ENCODE results near the gene KRTAP12-4. TPM values are rescaled to one million over a fixed set of nuclear protein-coding genes. Genes with fewer than 3 reads are reported as not detected.
"Not testable (repeated sequence)": the region's sequence is repeated elsewhere in the genome, so short reads cannot be mapped to it uniquely, and the experiment has no call there.

KRTAP12-4 gene
- total RNA-seq, 1 donor from 2014 or later, result not detected

DNA sequence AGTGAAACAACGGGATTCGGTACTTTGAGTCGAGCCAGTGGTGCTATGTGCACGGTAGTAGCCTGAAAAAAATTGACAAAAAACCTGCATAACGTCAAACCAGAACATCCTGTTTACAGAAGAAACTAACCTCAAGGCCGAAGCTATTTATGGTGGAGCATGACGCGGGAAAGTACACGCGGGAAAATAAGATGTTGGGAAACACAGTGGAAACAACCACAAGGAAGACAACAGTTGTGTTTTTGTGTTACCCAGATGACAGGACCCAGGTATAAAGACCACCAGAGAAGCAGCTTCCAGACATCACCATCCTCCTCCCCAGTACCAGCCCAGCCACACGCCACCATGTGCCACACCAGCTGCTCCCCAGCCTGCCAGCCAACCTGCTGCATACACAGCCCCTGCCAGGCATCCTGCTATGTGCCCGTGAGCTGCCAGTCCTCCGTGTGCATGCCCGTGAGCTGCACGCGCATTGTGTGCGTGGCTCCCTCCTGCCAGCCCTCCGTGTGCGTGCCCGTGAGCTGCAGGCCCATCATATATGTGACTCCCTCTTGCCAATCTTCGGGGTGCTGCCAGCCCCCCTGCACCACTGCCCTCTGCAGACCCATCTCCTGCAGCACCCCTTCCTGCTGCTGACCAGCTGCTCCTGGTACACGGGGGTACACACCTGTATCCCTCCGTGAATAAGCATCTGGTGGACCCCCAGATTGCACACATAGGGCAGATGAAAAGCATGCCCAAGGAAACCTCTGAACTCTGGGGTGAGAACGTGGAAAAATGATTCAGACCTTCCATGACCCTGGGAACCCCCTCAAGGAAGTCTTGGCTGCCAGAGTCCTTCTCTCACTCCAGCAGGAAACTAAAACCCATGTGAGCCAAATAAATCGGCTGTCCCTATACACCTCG lies 3.4 kb upstream of the KRTAP12-4 start, which contains the start of gene KRTAP12-3:
Gene KRTAP12-3, plus strand, starts transcription at position 298 of the 906 bp plus-strand sequence. Its CDS starts 48 bp downstream, at position 346.
- H3K27me3 Mint-ChIP-seq (ENCODE audit: low read depth), result peaks cover 8% of the 10 kb centered on the region
- DNase-seq (ENCODE audit: low spot score), result peak; percentile 39
- H3K27ac Mint-ChIP-seq, result peak within 1 kb of the TSS; percentile 54
- H3K36me3 Mint-ChIP-seq (ENCODE audit: low read depth), result peaks cover 33% of the 10 kb centered on the region
- intact Hi-C loops (cut with micrococcal nuclease), result no loop called here
- H3K4me3 Mint-ChIP-seq (ENCODE audit: low read depth), result peak within 1 kb of the TSS; percentile 30
- H3K9me3 Mint-ChIP-seq, result peaks cover 39% of the 10 kb centered on the region
- H3K4me1 Mint-ChIP-seq (ENCODE audit: low read depth), result peaks cover 40% of the 10 kb centered on the region

DNA sequence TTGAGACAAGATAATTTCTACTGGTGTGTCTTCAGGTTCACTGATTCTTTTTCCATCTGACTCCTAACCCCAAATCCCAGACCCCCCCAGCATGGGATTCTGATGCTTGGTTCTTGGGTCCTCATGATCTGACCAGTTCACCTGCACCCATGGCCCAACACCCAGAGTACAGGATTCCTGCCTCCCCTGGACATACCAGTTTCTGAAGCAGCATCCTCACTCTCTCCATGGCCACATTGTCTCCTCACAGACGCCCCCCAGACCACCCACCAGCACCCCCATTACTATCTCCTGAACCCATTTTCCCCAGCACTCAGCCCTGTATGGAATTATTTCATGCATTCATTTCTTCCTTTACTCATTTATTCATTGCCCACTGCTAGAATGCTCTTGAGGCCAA lies 2.4 kb upstream of the KRTAP12-4 start:
- no peak overlapping the region for H3K4me3 Mint-ChIP-seq (ENCODE audit: low read depth)
- intact Hi-C loops (cut with micrococcal nuclease), result no loop called here
- peaks cover 33% of the 10 kb centered on the region for H3K36me3 Mint-ChIP-seq (ENCODE audit: low read depth)
- DNase-seq (ENCODE audit: low spot score), result no peak
- peaks cover 40% of the 10 kb centered on the region for H3K4me1 Mint-ChIP-seq (ENCODE audit: low read depth)
- peak overlapping the region; percentile 54 for H3K27ac Mint-ChIP-seq
- peaks cover 39% of the 10 kb centered on the region for H3K9me3 Mint-ChIP-seq
- H3K27me3 Mint-ChIP-seq (ENCODE audit: low read depth), result peaks cover 3% of the 10 kb centered on the region

GRCh38 chr21:44653656-44654575 lies 543 bp downstream of the KRTAP12-4 start:
- intact Hi-C loops (cut with micrococcal nuclease), result no loop called here
- H3K36me3 Mint-ChIP-seq (ENCODE audit: low read depth), result peaks cover 29% of the 10 kb centered on the region
- H3K9me3 Mint-ChIP-seq, result peaks cover 33% of the 10 kb centered on the region
- H3K4me3 Mint-ChIP-seq (ENCODE audit: low read depth), result no peak overlapping the region
- DNase-seq (ENCODE audit: low spot score), result no peak
- H3K27ac Mint-ChIP-seq, result no peak overlapping the region
- peaks cover 32% of the 10 kb centered on the region for H3K4me1 Mint-ChIP-seq (ENCODE audit: low read depth)
- H3K27me3 Mint-ChIP-seq (ENCODE audit: low read depth), result no peaks in the 10 kb centered on the region

GRCh38 chr21:44653123-44653522 lies 1.3 kb downstream of the KRTAP12-4 start:
- H3K4me3 Mint-ChIP-seq (ENCODE audit: low read depth), result no peak overlapping the region
- no peak for DNase-seq (ENCODE audit: low spot score)
- H3K9me3 Mint-ChIP-seq, result peaks cover 28% of the 10 kb centered on the region
- intact Hi-C loops (cut with micrococcal nuclease), result no loop called here
- H3K4me1 Mint-ChIP-seq (ENCODE audit: low read depth), result peaks cover 24% of the 10 kb centered on the region
- H3K36me3 Mint-ChIP-seq (ENCODE audit: low read depth), result peaks cover 27% of the 10 kb centered on the region
- no peak overlapping the region for H3K27ac Mint-ChIP-seq
- H3K27me3 Mint-ChIP-seq (ENCODE audit: low read depth), result no peaks in the 10 kb centered on the region

DNA sequence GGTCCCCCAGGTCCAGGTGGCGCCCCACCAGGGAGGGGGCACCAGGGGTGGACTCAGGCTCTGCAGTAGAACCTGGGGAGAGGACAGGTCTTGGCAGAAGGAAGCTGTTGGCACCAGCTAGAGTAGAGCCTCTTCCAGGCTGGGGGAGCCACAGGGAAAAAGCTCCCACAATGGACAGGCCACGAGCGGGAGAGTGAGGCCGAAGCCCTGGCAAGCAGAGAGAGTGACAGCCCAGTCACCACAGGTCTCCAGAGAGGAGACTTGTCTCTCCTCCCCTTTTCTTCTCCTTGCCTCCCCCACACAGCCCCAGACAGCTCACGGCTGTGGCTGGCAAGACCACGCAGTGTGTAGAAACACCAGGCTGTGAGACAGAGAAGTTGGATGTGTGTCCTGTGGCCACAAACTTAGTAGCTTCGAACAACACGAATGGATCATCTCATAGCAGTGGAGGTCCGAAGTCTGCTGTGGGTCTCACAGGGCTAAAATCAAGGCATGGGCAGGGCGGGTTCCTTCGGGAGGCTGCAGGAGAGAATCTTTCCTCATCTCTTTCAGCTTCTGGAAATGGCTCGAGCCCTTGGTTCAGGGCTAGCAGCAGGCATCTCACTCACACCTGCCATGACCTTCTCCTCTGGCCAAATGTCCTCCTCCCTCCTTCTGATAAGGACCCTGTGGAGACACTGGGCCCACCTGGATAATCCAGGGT lies 3.3 kb downstream of the KRTAP12-4 start:
- peaks cover 11% of the 10 kb centered on the region for H3K9me3 Mint-ChIP-seq
- peaks cover 11% of the 10 kb centered on the region for H3K4me1 Mint-ChIP-seq (ENCODE audit: low read depth)
- H3K36me3 Mint-ChIP-seq (ENCODE audit: low read depth), result peaks cover 7% of the 10 kb centered on the region
- H3K4me3 Mint-ChIP-seq (ENCODE audit: low read depth), result no peak overlapping the region
- H3K27me3 Mint-ChIP-seq (ENCODE audit: low read depth), result no peaks in the 10 kb centered on the region
- intact Hi-C loops (cut with micrococcal nuclease), result no loop called here
- no peak overlapping the region for H3K27ac Mint-ChIP-seq
- DNase-seq (ENCODE audit: low spot score), result no peak

DNA sequence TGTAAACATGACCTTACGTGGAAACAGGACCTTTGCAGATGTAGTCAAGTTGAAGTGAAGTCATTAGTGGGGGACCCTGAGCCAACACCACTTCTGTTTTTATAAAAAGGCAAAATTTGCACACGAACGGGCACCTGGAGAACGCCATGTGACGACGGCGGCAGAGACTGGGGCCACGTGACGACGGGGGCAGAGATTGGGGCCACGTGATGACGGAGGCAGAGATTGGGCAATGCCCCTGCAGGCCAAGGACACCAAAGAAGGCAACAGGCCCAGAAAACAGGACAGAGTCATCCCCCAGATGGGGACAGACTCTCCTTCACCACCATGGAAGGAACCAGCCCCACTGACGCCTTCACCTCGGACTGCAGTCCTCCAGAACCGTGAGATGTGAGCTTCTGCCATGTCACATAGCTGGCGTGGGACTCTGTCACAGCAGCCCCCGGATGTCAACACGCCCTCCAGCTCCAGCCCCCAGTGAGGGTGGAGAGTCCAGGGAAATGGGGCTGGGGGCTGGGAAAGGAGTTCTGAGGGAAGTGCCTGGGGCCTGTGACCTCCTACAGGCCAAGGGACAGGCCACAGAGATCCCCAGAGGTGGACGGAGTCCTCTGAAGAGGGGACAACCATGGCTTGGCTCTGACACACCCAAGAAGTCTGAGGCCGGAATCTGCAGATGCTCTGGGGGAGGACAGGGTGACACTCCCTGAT lies 4.0 kb downstream of the KRTAP12-4 start:
- Mint-ChIP-seq H3K4me1 (ENCODE audit: low read depth) (peaks cover 11% of the 10 kb centered on the region), H3K9me3 (peaks cover 8% of the 10 kb centered on the region), H3K36me3 (ENCODE audit: low read depth) (peaks cover 6% of the 10 kb centered on the region), H3K27me3 (ENCODE audit: low read depth) (no peaks in the 10 kb centered on the region), H3K4me3 (ENCODE audit: low read depth) (no peak overlapping the region), H3K27ac (no peak overlapping the region)
- intact Hi-C loops (cut with micrococcal nuclease), result no loop called here
- DNase-seq (ENCODE audit: low spot score), result no peak

DNA sequence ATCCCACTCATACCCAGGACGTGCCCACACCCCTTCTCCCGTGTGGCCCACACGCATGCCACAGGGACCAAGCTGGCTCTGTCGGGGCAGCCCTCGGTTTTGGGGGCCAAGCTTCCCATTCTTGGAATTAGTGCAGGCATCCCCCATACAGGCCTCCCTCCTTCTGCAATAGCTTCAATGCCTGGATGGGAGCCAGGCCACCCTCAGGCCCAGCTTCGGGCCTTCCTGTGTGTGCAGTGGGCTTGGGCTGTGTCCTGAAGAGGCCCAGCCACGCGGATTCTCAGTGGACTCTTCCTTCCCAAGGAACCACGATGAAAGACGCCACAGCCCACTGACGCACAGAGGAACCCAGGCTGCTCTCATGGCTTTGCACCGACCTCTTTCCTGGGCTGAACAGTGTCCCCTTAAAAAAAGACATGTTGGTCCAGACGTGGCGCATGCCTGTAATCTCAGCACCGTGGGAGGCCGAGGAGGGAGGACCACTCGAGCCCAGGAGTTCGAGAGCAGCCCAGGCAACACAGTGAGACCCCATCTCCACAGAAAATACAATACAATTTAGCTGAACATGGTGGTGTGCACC lies 4.8 kb downstream of the KRTAP12-4 start:
- no peak overlapping the region for H3K4me3 Mint-ChIP-seq (ENCODE audit: low read depth)
- peaks cover 7% of the 10 kb centered on the region for H3K4me1 Mint-ChIP-seq (ENCODE audit: low read depth)
- no peaks in the 10 kb centered on the region for H3K27me3 Mint-ChIP-seq (ENCODE audit: low read depth)
- DNase-seq (ENCODE audit: low spot score), result no peak
- peaks cover 6% of the 10 kb centered on the region for H3K9me3 Mint-ChIP-seq
- intact Hi-C loops (cut with micrococcal nuclease), result no loop called here
- peaks cover 6% of the 10 kb centered on the region for H3K36me3 Mint-ChIP-seq (ENCODE audit: low read depth)
- no peak overlapping the region for H3K27ac Mint-ChIP-seq

DNA sequence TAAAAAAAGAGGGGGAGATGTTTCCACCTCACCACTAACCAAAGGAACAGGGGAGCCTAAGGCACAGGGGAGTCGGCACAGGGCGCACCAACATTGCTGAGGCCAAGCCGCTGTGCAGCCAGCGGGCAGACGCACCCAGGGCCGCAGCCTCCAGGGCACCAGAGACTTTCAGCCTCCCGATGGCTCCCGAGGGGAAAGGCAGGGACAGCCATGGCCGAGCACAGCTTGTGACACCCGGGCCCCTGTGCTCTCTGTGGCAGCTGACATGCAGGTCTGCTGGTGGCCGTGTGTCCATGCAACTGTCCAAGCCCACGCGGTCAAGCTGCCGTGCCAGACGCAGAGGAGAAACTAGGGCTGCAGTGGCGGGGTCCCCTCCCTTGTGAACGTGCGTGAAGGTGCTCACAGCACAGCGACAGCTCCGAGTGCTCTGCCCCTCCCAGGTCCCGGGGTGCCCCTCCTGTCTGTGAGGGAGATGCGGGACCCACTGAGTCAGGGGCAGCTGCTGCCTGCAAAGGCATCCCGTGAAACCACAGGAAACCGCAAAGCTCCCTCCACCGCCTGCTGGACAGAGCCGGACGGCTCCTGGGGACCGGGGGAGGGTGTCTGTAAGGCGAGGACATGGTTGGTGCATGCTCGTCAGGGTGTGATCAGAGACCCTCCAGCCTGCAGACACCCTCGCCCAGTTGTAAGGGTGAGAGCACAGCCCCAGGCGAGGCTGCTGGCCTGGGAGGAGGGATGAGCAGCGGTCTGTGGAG lies 5.7 kb downstream of the KRTAP12-4 start:
- Mint-ChIP-seq H3K4me1 (ENCODE audit: low read depth) (peaks cover 2% of the 10 kb centered on the region), H3K27me3 (ENCODE audit: low read depth) (no peaks in the 10 kb centered on the region), H3K4me3 (ENCODE audit: low read depth) (no peak overlapping the region), H3K36me3 (ENCODE audit: low read depth) (peaks cover 2% of the 10 kb centered on the region), H3K27ac (no peak overlapping the region), H3K9me3 (peaks cover 15% of the 10 kb centered on the region)
- no peak for DNase-seq (ENCODE audit: low spot score)
- intact Hi-C loops (cut with micrococcal nuclease), result no loop called here

GRCh38 chr21:44647222-44647552 lies 7.3 kb downstream of the KRTAP12-4 start:
- H3K27ac Mint-ChIP-seq, result no peak overlapping the region
- intact Hi-C loops (cut with micrococcal nuclease), result no loop called here
- no peaks in the 10 kb centered on the region for H3K27me3 Mint-ChIP-seq (ENCODE audit: low read depth)

GRCh38 chr21:44646366-44647221 lies 7.9 kb downstream of the KRTAP12-4 start, which contains the start of gene KRTAP10-11:
Gene KRTAP10-11 (plus strand): TSS chr21:44646414. CDS start chr21:44646459, 45 bp downstream.
- intact Hi-C loops (cut with micrococcal nuclease); H3K27ac Mint-ChIP-seq; H3K27me3 Mint-ChIP-seq (ENCODE audit: low read depth); H3K4me1 Mint-ChIP-seq (ENCODE audit: low read depth); DNase-seq (ENCODE audit: low spot score); H3K4me3 Mint-ChIP-seq (ENCODE audit: low read depth); H3K36me3 Mint-ChIP-seq (ENCODE audit: low read depth): not testable (repeated sequence)
- peaks cover 28% of the 10 kb centered on the region for H3K9me3 Mint-ChIP-seq

More at GRCh38 chr21:44647222-44647552, 7.3 kb downstream of the KRTAP12-4 start:
- H3K4me3 Mint-ChIP-seq (ENCODE audit: low read depth), result no peak overlapping the region
- no peaks in the 10 kb centered on the region for H3K4me1 Mint-ChIP-seq (ENCODE audit: low read depth)
- peaks cover 22% of the 10 kb centered on the region for H3K9me3 Mint-ChIP-seq
- H3K36me3 Mint-ChIP-seq (ENCODE audit: low read depth), result no peaks in the 10 kb centered on the region
- no peak for DNase-seq (ENCODE audit: low spot score)

Data from activated T-helper 2 cell treated with anti-CD3 and anti-CD28 coated beads, Interferon-gamma antibody, Interleukin-2, Interleukin-4, amounts not matched to agents 10 μg/mL and 5 μg/mL and 100 μg/mL, durations not matched to agents 14 hours and 24 hours and 36 hours (primary cell).